Measurements from ENCODE around the gene KCTD15.
"Not testable (repeated sequence)": the region's sequence is repeated elsewhere in the genome, so short reads cannot be mapped to it uniquely, and the experiment has no call there.

GRCh38 chr19:33819078-33819477 lies 22.4 kb downstream of the KCTD15 start:
- not testable (repeated sequence) for TF ChIP-seq POLR2AphosphoS5 (IDR thresholded peaks at IDR 0.05)
- TF ChIP-seq, protein P1, sequence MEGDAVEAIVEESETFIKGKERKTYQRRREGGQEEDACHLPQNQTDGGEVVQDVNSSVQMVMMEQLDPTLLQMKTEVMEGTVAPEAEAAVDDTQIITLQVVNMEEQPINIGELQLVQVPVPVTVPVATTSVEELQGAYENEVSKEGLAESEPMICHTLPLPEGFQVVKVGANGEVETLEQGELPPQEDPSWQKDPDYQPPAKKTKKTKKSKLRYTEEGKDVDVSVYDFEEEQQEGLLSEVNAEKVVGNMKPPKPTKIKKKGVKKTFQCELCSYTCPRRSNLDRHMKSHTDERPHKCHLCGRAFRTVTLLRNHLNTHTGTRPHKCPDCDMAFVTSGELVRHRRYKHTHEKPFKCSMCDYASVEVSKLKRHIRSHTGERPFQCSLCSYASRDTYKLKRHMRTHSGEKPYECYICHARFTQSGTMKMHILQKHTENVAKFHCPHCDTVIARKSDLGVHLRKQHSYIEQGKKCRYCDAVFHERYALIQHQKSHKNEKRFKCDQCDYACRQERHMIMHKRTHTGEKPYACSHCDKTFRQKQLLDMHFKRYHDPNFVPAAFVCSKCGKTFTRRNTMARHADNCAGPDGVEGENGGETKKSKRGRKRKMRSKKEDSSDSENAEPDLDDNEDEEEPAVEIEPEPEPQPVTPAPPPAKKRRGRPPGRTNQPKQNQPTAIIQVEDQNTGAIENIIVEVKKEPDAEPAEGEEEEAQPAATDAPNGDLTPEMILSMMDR (IDR thresholded peaks at IDR 0.05) = not testable (repeated sequence)

Measured in upper lobe of left lung (tissue), 4 donors.